Activated naive CD8-positive, alpha-beta T cell treated with anti-CD3 and anti-CD28 coated beads, Interleukin-2, amount 50 U/mL, for 24 hours (primary cell): ENCODE measurements around the gene CBY3.
A peak's percentile ranks its signal among the peaks of the same experiment; 100 is the strongest.
"Not testable (repeated sequence)": the region's sequence is repeated elsewhere in the genome, so short reads cannot be mapped to it uniquely, and the experiment has no call there.

Experiments
- ATAC-seq: fragments of 150-1000 bp; cut with Tn5 transposase; one replicate; pipeline ENCODE4 v1.10.0; 2021
- DNase-seq: peaks from one replicate; pipeline ENCODE4 v3.0.0; 2021
- H3K27ac Mint-ChIP-seq: one replicate; pipeline ENCODE4 v1.8.0; 2021; ENCODE audit warnings: mild to moderate bottlenecking, mixed read lengths
- H3K27me3 Mint-ChIP-seq: one replicate; pipeline ENCODE4 v1.8.0; 2021; ENCODE audit warnings: mixed read lengths
- H3K36me3 Mint-ChIP-seq: one replicate; pipeline ENCODE4 v1.8.0; 2021; ENCODE audit warnings: low read depth, mixed read lengths
- H3K4me1 Mint-ChIP-seq: one replicate; pipeline ENCODE4 v1.8.0; 2021; ENCODE audit warnings: mixed read lengths
- H3K4me3 Mint-ChIP-seq: one replicate; pipeline ENCODE4 v1.8.0; 2021; ENCODE audit warnings: mild to moderate bottlenecking, moderate library complexity, mixed read lengths
- H3K9me3 Mint-ChIP-seq: one replicate; pipeline ENCODE4 v1.8.0; 2021; ENCODE audit warnings: mixed read lengths

Gene CBY3

GRCh38 chr5:179648410-179648809, 32.4 kb downstream of the CBY3 start:
- H3K27ac Mint-ChIP-seq: no peak overlapping the region

GRCh38 chr5:179644766-179645165, 36.1 kb downstream of the CBY3 start:
- H3K4me3 Mint-ChIP-seq, H3K36me3 Mint-ChIP-seq, H3K27ac Mint-ChIP-seq, ATAC-seq, H3K4me1 Mint-ChIP-seq, H3K9me3 Mint-ChIP-seq, DNase-seq, H3K27me3 Mint-ChIP-seq: not testable (repeated sequence)

More at GRCh38 chr5:179648410-179648809, 32.4 kb downstream of the CBY3 start:
- Mint-ChIP-seq H3K4me1 (no peaks in the 10 kb centered on the region), H3K36me3 (no peaks in the 10 kb centered on the region), H3K9me3 (no peaks in the 10 kb centered on the region), H3K4me3 (no peak overlapping the region), H3K27me3 (no peaks in the 10 kb centered on the region)
- ATAC-seq (no peak), DNase-seq (no peak)

GRCh38 chr5:179643141-179643920, 37.5 kb downstream of the CBY3 start:
- not testable (repeated sequence) for H3K4me3 Mint-ChIP-seq, DNase-seq, H3K36me3 Mint-ChIP-seq, H3K27me3 Mint-ChIP-seq, H3K27ac Mint-ChIP-seq, H3K4me1 Mint-ChIP-seq, H3K9me3 Mint-ChIP-seq, ATAC-seq

- H3K36me3 Mint-ChIP-seq, H3K9me3 Mint-ChIP-seq, H3K4me1 Mint-ChIP-seq, H3K27me3 Mint-ChIP-seq, H3K4me3 Mint-ChIP-seq, DNase-seq, H3K27ac Mint-ChIP-seq, ATAC-seq: not testable (repeated sequence)
These were observed 38.2 kb downstream of the CBY3 start for GRCh38 chr5:179642626-179643025.

- H3K27me3 Mint-ChIP-seq, DNase-seq, H3K4me3 Mint-ChIP-seq, H3K4me1 Mint-ChIP-seq, H3K27ac Mint-ChIP-seq, ATAC-seq, H3K36me3 Mint-ChIP-seq, H3K9me3 Mint-ChIP-seq: not testable (repeated sequence)
These were observed 39.1 kb downstream of the CBY3 start for GRCh38 chr5:179641745-179642144.

- not testable (repeated sequence) for DNase-seq, H3K27me3 Mint-ChIP-seq, ATAC-seq, H3K9me3 Mint-ChIP-seq, H3K4me1 Mint-ChIP-seq, H3K27ac Mint-ChIP-seq, H3K36me3 Mint-ChIP-seq, H3K4me3 Mint-ChIP-seq
These were observed 41.5 kb downstream of the CBY3 start for GRCh38 chr5:179639296-179639695.

GRCh38 chr5:179634370-179635172, 46.3 kb downstream of the CBY3 start:
- H3K4me1 Mint-ChIP-seq, H3K27ac Mint-ChIP-seq, H3K4me3 Mint-ChIP-seq, H3K9me3 Mint-ChIP-seq, H3K36me3 Mint-ChIP-seq, H3K27me3 Mint-ChIP-seq: not testable (repeated sequence)
- DNase-seq (peak; percentile 20), ATAC-seq (peak; percentile 97)

- not testable (repeated sequence) for DNase-seq, H3K9me3 Mint-ChIP-seq, ATAC-seq, H3K4me1 Mint-ChIP-seq, H3K27me3 Mint-ChIP-seq, H3K36me3 Mint-ChIP-seq, H3K27ac Mint-ChIP-seq
- peak overlapping the region; percentile 59 for H3K4me3 Mint-ChIP-seq
These were observed 47.1 kb downstream of the CBY3 start for GRCh38 chr5:179633501-179634369.
